ENCODE measurements around the gene AK8. TPM values are rescaled to one million over a fixed set of nuclear protein-coding genes. Genes with fewer than 3 reads are reported as not detected.

AK8 gene
- total RNA-seq, 1 experiment from 2014 or later = 2.5 TPM

- H4K20me1 ChIP-seq (ENCODE audit: insufficient read depth) = no peaks in the 10 kb centered on the region; the same call in 1 of the 2 replicates
- H3K9ac ChIP-seq (ENCODE audit: low read length) = no peak overlapping the region
- no peaks in the 10 kb centered on the region; the same call in 1 of the 2 replicates for H3K27me3 ChIP-seq (ENCODE audit: insufficient read depth, low read length)
- intact Hi-C loops (cut with micrococcal nuclease) = no loop called here
- H3K4me3 ChIP-seq (replicated peaks in 1 of 2; ENCODE audit: low read depth in 1 of 2, low read length in 2 of 2) = no peak overlapping the region
- no peaks in the 10 kb centered on the region; a peak in 1 of 4 replicates for H3K9me3 ChIP-seq (ENCODE audit: control insufficient read depth in 1 of 2, insufficient read depth in 1 of 2, low read depth in 1 of 2, low read length in 2 of 2)
- H3K36me3 ChIP-seq (ENCODE audit: control insufficient read depth in 1 of 2, insufficient read depth in 2 of 2, low read length in 2 of 2) = no peaks in the 10 kb centered on the region
- no peak for ATAC-seq
- ChIA-PET RAD21 (ENCODE audit: low non-redundant PET in 1 of 2, low total read pairs in 2 of 2, uncharacterized antibody in 2 of 2, unreplicated experiment in 2 of 2) (no interaction called here), CTCF (interaction anchor here (1.2 kb wide), 1 partner anchor 26 kb away, joined by 3 read pairs; no protein-coding TSS in a partner anchor), POLR2A (no interaction called here)
- H3K9me2 ChIP-seq (ENCODE audit: insufficient read depth) = no peaks in the 10 kb centered on the region
- TF ChIP-seq POLR2A (IDR thresholded peaks at IDR 0.05; ENCODE audit: borderline replicate concordance, extremely low read depth, insufficient read depth, insufficient read length) (no peak), SRF (IDR thresholded peaks at IDR 0.05; ENCODE audit: low read depth) (no peak), SP1 (IDR thresholded peaks at IDR 0.05; ENCODE audit: low read depth) (no peak), TCF7L2 (IDR thresholded peaks at IDR 0.05; ENCODE audit: borderline replicate concordance, extremely low read depth, insufficient read depth, insufficient read length) (no peak), MAX (IDR thresholded peaks at IDR 0.05) (no peak), ELF1 (IDR thresholded peaks at IDR 0.05; ENCODE audit: borderline replicate concordance, low read depth) (no peak), JUND (IDR thresholded peaks at IDR 0.05) (no peak), CBX3 (IDR thresholded peaks at IDR 0.05; ENCODE audit: low read depth) (no peak)
- no peaks in the 10 kb centered on the region for H3K79me2 ChIP-seq (ENCODE audit: insufficient read depth, low read length)
- no peaks in the 10 kb centered on the region for H3K4me1 ChIP-seq (ENCODE audit: control insufficient read depth in 1 of 2, insufficient read depth in 2 of 2, low read length in 2 of 2)
- DNase-seq (ENCODE audit: low read depth, low spot score) = no peak
- no TSS peak for BruUV-seq (replicated peaks)
- H2AFZ ChIP-seq (ENCODE audit: low read depth, low read length, poor library complexity, severe bottlenecking) = no peak overlapping the region
- no peak overlapping the region for H3K4me2 ChIP-seq (ENCODE audit: low read length)
- no peak overlapping the region for H3K27ac ChIP-seq (ENCODE audit: low read depth, low read length)
These were observed 93.7 kb downstream of the AK8 start for GRCh38 chr9:132784286-132784830.

- Histone ChIP-seq H3K79me2 (ENCODE audit: insufficient read depth, low read length) (no peaks in the 10 kb centered on the region), H2AFZ (ENCODE audit: low read depth, low read length, poor library complexity, severe bottlenecking) (no peak overlapping the region), H3K27ac (ENCODE audit: low read depth, low read length) (no peak overlapping the region), H3K9me3 (ENCODE audit: control insufficient read depth in 1 of 2, insufficient read depth in 1 of 2, low read depth in 1 of 2, low read length in 2 of 2) (peaks cover 0 to 3% of the 10 kb centered on the region in 2 experiments; a peak in 1 of 4 replicates), H3K4me2 (ENCODE audit: low read length) (no peak overlapping the region), H3K27me3 (ENCODE audit: insufficient read depth, low read length) (no peaks in the 10 kb centered on the region; the same call in 1 of the 2 replicates), H3K9me2 (ENCODE audit: insufficient read depth) (no peaks in the 10 kb centered on the region), H3K9ac (ENCODE audit: low read length) (no peak overlapping the region), H3K36me3 (ENCODE audit: control insufficient read depth in 1 of 2, insufficient read depth in 2 of 2, low read length in 2 of 2) (no peaks in the 10 kb centered on the region), H3K4me1 (ENCODE audit: control insufficient read depth in 1 of 2, insufficient read depth in 2 of 2, low read length in 2 of 2) (no peaks in the 10 kb centered on the region), H4K20me1 (ENCODE audit: insufficient read depth) (no peaks in the 10 kb centered on the region; the same call in 1 of the 2 replicates), H3K4me3 (replicated peaks in 1 of 2; ENCODE audit: low read depth in 1 of 2, low read length in 2 of 2) (no peak overlapping the region)
- ChIA-PET CTCF (no interaction called here), POLR2A (no interaction called here), RAD21 (ENCODE audit: low non-redundant PET in 1 of 2, low total read pairs in 2 of 2, uncharacterized antibody in 2 of 2, unreplicated experiment in 2 of 2) (no interaction called here)
- TF ChIP-seq SRF (IDR thresholded peaks at IDR 0.05; ENCODE audit: low read depth) = no peak
- TF ChIP-seq ZNF274 (IDR thresholded peaks at IDR 0.05; ENCODE audit: low read depth, low read length) = no peak
- TF ChIP-seq RAD21 (IDR thresholded peaks at IDR 0.05; ENCODE audit: low read depth) = no peak
- TF ChIP-seq SIN3A (IDR thresholded peaks at IDR 0.05; ENCODE audit: low read depth) = no peak
- TF ChIP-seq ELF1 (IDR thresholded peaks at IDR 0.05; ENCODE audit: borderline replicate concordance, low read depth) = no peak
- no peak for TF ChIP-seq YY1 (IDR thresholded peaks at IDR 0.05; ENCODE audit: extremely low read depth, insufficient replicate concordance, low read depth, low read length)
- TF ChIP-seq ATF3 (IDR thresholded peaks at IDR 0.05) = no peak
- no peak for TF ChIP-seq EZH2phosphoT487 (IDR thresholded peaks at IDR 0.05; ENCODE audit: borderline replicate concordance)
- no peak for TF ChIP-seq SP1 (IDR thresholded peaks at IDR 0.05; ENCODE audit: low read depth)
- no peak for TF ChIP-seq EZH2 (IDR thresholded peaks at IDR 0.05)
- no peak for TF ChIP-seq CBX3 (IDR thresholded peaks at IDR 0.05; ENCODE audit: low read depth)
- TF ChIP-seq FOSL1 (IDR thresholded peaks at IDR 0.05; ENCODE audit: low read depth) = no peak
- TF ChIP-seq POLR2A (IDR thresholded peaks at IDR 0.05; ENCODE audit: borderline replicate concordance, extremely low read depth, insufficient read depth, insufficient read length) = no peak
- TF ChIP-seq JUND (IDR thresholded peaks at IDR 0.05) = no peak
- ATAC-seq = no peak
- intact Hi-C loops (cut with micrococcal nuclease) = no loop called here
- DNase-seq (ENCODE audit: low read depth, low spot score) = no peak
- BruUV-seq (replicated peaks) = no TSS peak
These were observed 95.1 kb downstream of the AK8 start for GRCh38 chr9:132783006-132783405.
